D721Med (cell line): ENCODE measurements around the gene OR10H1.

Experiments used
- DNase-seq: peaks from one replicate; pipeline ENCODE4 v3.0.0; 2011; ENCODE audit warnings: low spot score; ENCODE audit not compliant: insufficient read length
- FAIRE-seq: peaks from 2 replicates; lab custom pipeline; 2011; peaks lifted over from hg19 to GRCh38; lab: Jason Lieb, UNC
- TF ChIP-seq, protein P1 (sequence below): IDR thresholded peaks from 2 replicates; pipeline ENCODE4 v1.5.1; 2012; ENCODE audit warnings: mild to moderate bottlenecking, control low read depth; ENCODE audit not compliant: insufficient read depth; ENCODE audit errors: missing control alignments

OR10H1 gene

DNA sequence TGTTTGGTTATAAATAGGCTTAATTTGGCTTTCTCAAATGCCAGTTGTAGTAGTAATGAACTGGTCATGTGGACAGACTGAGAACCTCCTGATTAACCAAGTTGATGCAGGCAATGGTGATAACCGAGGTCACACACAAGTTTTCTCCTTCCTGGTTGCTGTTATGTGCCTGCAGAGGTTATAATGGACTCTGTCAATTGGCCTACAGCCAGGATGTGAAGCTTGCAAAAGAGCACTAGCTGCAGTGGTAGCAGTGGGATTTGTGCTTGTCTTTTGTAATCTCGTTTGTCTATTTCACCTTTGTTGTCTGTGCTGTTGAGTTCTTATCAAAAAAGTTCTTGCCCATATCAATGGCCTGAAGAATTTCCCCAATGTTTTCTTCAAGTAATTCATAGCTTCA lies 57.1 kb downstream of the OR10H1 start:
- DNase-seq (no peak), FAIRE-seq (no peak)
- TF ChIP-seq, protein P1, sequence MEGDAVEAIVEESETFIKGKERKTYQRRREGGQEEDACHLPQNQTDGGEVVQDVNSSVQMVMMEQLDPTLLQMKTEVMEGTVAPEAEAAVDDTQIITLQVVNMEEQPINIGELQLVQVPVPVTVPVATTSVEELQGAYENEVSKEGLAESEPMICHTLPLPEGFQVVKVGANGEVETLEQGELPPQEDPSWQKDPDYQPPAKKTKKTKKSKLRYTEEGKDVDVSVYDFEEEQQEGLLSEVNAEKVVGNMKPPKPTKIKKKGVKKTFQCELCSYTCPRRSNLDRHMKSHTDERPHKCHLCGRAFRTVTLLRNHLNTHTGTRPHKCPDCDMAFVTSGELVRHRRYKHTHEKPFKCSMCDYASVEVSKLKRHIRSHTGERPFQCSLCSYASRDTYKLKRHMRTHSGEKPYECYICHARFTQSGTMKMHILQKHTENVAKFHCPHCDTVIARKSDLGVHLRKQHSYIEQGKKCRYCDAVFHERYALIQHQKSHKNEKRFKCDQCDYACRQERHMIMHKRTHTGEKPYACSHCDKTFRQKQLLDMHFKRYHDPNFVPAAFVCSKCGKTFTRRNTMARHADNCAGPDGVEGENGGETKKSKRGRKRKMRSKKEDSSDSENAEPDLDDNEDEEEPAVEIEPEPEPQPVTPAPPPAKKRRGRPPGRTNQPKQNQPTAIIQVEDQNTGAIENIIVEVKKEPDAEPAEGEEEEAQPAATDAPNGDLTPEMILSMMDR: no peak
